ENCODE measurements around the gene FAHD2A. TPM values are rescaled to one million over a fixed set of nuclear protein-coding genes. Genes with fewer than 3 reads are reported as not detected.
"Not testable (repeated sequence)": the region's sequence is repeated elsewhere in the genome, so short reads cannot be mapped to it uniquely, and the experiment has no call there.

The FAHD2A gene
- total RNA-seq, 2 experiments from 2014 or later, result 36.0 to 38.6 TPM

GRCh38 chr2:95445317-95445716, 42.8 kb downstream of the FAHD2A start:
- DNase-seq; H3K4me1 Mint-ChIP-seq; H3K4me3 Mint-ChIP-seq; ATAC-seq; H3K27me3 Mint-ChIP-seq; H3K9me3 Mint-ChIP-seq (ENCODE audit: low read depth); H3K27ac Mint-ChIP-seq; CTCF ChIA-PET; H3K36me3 Mint-ChIP-seq: not testable (repeated sequence)

DNA sequence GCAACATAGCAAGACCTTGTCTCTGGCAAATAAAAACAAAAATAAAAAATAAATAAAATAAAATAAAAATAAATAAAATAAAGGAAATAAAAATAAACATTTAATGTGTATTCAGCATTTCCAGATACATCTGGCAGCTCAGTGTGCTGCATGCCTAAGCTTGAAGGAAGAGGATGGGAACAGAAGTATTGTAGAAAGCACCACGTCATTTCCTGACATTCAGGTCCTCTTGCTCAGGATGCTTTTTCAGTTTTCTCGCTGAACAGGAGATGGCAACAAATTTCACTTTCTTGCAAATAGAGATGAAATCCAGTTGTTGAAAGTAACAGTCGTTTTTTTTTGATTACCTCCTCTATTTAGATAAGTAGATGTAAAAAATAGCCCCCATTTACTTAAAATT, 60.8 kb downstream of the FAHD2A start:
- H3K4me3 Mint-ChIP-seq; H3K9me3 Mint-ChIP-seq (ENCODE audit: low read depth); H3K4me1 Mint-ChIP-seq; CTCF ChIA-PET; H3K27ac Mint-ChIP-seq; DNase-seq; H3K36me3 Mint-ChIP-seq; H3K27me3 Mint-ChIP-seq; ATAC-seq: not testable (repeated sequence)

Other genes starting within 250 kb of the FAHD2A start
- gene ZNF514, start 242.9 kb upstream of the FAHD2A start, total RNA-seq, result 10 to 100 TPM; 12.0 to 14.2 TPM
- gene ZNF2, start 236.9 kb upstream of the FAHD2A start, total RNA-seq, result 1 to 10 TPM; 5.0 to 5.2 TPM
- gene ZNF892, start 195.2 kb upstream of the FAHD2A start, total RNA-seq, result 1 to 10 TPM; 3.5 to 3.9 TPM
- under 1 TPM in 1 of 2 experiments, not detected in 1; 0.82 TPM for gene PROM2, start 128.3 kb upstream of the FAHD2A start, total RNA-seq
- gene KCNIP3, start 105.4 kb upstream of the FAHD2A start, total RNA-seq, result not detected
- not detected for gene TRIM43B, start 82.0 kb downstream of the FAHD2A start, total RNA-seq
- gene TRIM43, start 189.3 kb downstream of the FAHD2A start, total RNA-seq, result under 1 TPM in 1 of 2 experiments, not detected in 1; 0.23 TPM